Fibroblast of lung (primary cell): ENCODE results near the gene MYCBP. TPM values are rescaled to one million over a fixed set of nuclear protein-coding genes. Genes with fewer than 3 reads are reported as not detected.

Experiments
- DNase-seq, 2 donors: peaks; one replicate each; pipeline versions ENCODE4 v3.0.0 to v3.0.0-alpha.2; 2010; ENCODE audit warnings: low read depth in 2 of 2
- H2AFZ ChIP-seq: 2 replicates; pipeline ENCODE4 v1.5.1; 2012; ENCODE audit warnings: low read length, control low read depth, inconsistent platforms
- H3K27ac ChIP-seq: 2 replicates; pipeline ENCODE4 v1.5.1; 2011; ENCODE audit warnings: low read length, control low read depth; ENCODE audit not compliant: insufficient read depth
- H3K27me3 ChIP-seq: 2 replicates; pipeline ENCODE4 v1.5.1; 2011; ENCODE audit warnings: mild to moderate bottlenecking, low read length; ENCODE audit not compliant: control insufficient read depth, insufficient read depth
- H3K36me3 ChIP-seq: 2 replicates; pipeline ENCODE4 v1.5.1; 2011; ENCODE audit warnings: low read length; ENCODE audit not compliant: control insufficient read depth, insufficient read depth
- H3K4me1 ChIP-seq: 2 replicates; pipeline ENCODE4 v1.5.1; 2011; ENCODE audit warnings: low read length; ENCODE audit not compliant: control insufficient read depth, insufficient read depth; ENCODE audit errors: extremely low read depth
- H3K4me2 ChIP-seq: 2 replicates; pipeline ENCODE4 v1.5.1; 2011; ENCODE audit warnings: low read length, control low read depth; ENCODE audit not compliant: insufficient read depth; ENCODE audit errors: extremely low read depth
- H3K4me3 ChIP-seq, 4 experiments: fragments of 200-600 bp in 1 of 4; sonication (generic) in 1 of 4; replicated peaks in 1 of 4; 2 replicates each; pipeline ENCODE4 v1.5.1; 2011 to 2016; ENCODE audit warnings: low read length in 4 of 4, low read depth in 3 of 4, mild to moderate bottlenecking in 3 of 4, control low read depth in 2 of 4, inconsistent platforms in 1 of 4, mixed read lengths in 1 of 4; ENCODE audit not compliant: insufficient read depth in 1 of 4; ENCODE audit errors: control extremely low read depth in 1 of 4
- H3K79me2 ChIP-seq: 2 replicates; pipeline ENCODE4 v1.5.1; 2012; ENCODE audit warnings: mild to moderate bottlenecking, low read length, inconsistent platforms; ENCODE audit not compliant: control insufficient read depth, insufficient read depth
- H3K9ac ChIP-seq: 2 replicates; pipeline ENCODE4 v1.5.1; 2011; ENCODE audit warnings: mild to moderate bottlenecking, low read length, control low read depth; ENCODE audit not compliant: insufficient read depth
- H3K9me3 ChIP-seq: 2 replicates; pipeline ENCODE4 v1.5.1; 2012; ENCODE audit warnings: low read depth, low read length; ENCODE audit not compliant: control insufficient read depth, insufficient read depth
- H4K20me1 ChIP-seq: 2 replicates; pipeline ENCODE4 v1.5.1; 2011; ENCODE audit warnings: low read length; ENCODE audit not compliant: control insufficient read depth, insufficient read depth; ENCODE audit errors: extremely low read depth
- EZH2 ChIP-seq: IDR thresholded peaks from 2 replicates; pipeline ENCODE4 v1.5.1; 2012; ENCODE audit warnings: low read length, control low read depth, mild to moderate bottlenecking; ENCODE audit errors: missing control alignments
- polyA plus RNA-seq, 2 donors: library from polyadenylated mRNA; depleted of rRNA in 1 of 2; stranded (reverse) in 1 of 2; unstranded in 1 of 2; fragments of >200 nt; gene quantifications; 2 replicates each; pipeline ENCODE4 v1.2.1, GENCODE V29; 2011 to 2012; ENCODE audit warnings: missing spikeins in 1 of 2
- total RNA-seq: library from RNA; depleted of rRNA; stranded (reverse); fragments of >200 nt; gene quantifications from 2 replicates; pipeline ENCODE4 v1.2.1, GENCODE V29; 2014
- TF ChIP-seq, protein P1 (sequence below), 2 donors: IDR thresholded peaks in 1 of 2; conservative IDR thresholded peaks in 1 of 2; 1 replicate in 1 of 2; 2 replicates in 1 of 2; pipeline ENCODE4 v1.5.1; 2011 to 2012; ENCODE audit warnings: low read length in 2 of 2, control low read depth in 1 of 2, inconsistent platforms in 1 of 2, low read depth in 1 of 2, mild to moderate bottlenecking in 1 of 2

The MYCBP gene
- total and polyA plus RNA-seq, 2 donors (not counting 1 experiment from before 2014, with no cell fraction given) = 4.0 to 12.5 TPM

- TF ChIP-seq, protein P1, sequence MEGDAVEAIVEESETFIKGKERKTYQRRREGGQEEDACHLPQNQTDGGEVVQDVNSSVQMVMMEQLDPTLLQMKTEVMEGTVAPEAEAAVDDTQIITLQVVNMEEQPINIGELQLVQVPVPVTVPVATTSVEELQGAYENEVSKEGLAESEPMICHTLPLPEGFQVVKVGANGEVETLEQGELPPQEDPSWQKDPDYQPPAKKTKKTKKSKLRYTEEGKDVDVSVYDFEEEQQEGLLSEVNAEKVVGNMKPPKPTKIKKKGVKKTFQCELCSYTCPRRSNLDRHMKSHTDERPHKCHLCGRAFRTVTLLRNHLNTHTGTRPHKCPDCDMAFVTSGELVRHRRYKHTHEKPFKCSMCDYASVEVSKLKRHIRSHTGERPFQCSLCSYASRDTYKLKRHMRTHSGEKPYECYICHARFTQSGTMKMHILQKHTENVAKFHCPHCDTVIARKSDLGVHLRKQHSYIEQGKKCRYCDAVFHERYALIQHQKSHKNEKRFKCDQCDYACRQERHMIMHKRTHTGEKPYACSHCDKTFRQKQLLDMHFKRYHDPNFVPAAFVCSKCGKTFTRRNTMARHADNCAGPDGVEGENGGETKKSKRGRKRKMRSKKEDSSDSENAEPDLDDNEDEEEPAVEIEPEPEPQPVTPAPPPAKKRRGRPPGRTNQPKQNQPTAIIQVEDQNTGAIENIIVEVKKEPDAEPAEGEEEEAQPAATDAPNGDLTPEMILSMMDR (conservative IDR thresholded peaks at IDR 0.05 in 1 of 2, IDR thresholded peaks at IDR 0.05 in 1 of 2; ENCODE audit: low read depth in 1 of 2, low read length in 2 of 2) = no peak
- TF ChIP-seq EZH2 = no peak
- peaks cover 4% of the 10 kb centered on the region for H3K27me3 ChIP-seq
Observed at GRCh38 chr1:38832370-38832734, 40.8 kb downstream of the MYCBP start.

DNA sequence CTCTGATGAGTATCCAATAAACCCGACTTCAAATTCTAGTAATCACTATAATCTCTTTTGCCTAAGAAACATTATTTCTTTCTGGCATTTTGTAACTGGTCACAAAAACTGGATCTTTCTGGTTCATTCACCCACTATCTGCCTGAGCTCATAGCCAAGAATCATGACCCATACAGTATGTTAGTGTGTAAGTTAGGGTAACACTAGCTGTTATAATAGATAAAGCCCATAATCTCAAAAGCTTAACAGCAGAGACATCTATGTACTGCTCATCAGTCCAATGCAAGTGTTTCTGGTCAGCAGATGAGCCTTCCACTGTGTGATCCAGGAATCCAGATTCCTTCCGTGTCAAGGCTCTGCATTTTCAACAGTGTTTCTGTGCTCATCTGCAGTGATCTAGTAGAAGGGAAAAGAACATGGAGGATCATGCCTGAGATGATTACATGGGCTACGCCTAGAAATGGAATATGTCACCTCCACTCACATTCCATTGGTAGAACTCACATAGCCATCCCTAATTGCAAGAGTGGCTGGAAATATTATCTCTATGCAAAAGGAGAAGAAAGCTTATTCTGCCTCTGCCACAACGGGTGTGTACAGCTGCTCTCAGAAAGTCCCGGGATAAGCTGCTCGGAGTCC lies 41.3 kb downstream of the MYCBP start:
- no peak overlapping the region for H2AFZ ChIP-seq
- H3K9ac ChIP-seq = no peak overlapping the region
- TF ChIP-seq EZH2 = no peak
- TF ChIP-seq, protein P1 (conservative IDR thresholded peaks at IDR 0.05 in 1 of 2, IDR thresholded peaks at IDR 0.05 in 1 of 2; ENCODE audit: low read depth in 1 of 2, low read length in 2 of 2) = no peak
- no peak overlapping the region for H3K4me2 ChIP-seq
- no peaks in the 10 kb centered on the region for H3K79me2 ChIP-seq
- no peaks in the 10 kb centered on the region for H4K20me1 ChIP-seq
- peaks cover 4% of the 10 kb centered on the region for H3K27me3 ChIP-seq
- no peaks in the 10 kb centered on the region for H3K4me1 ChIP-seq
- no peak for DNase-seq
- no peaks in the 10 kb centered on the region for H3K36me3 ChIP-seq
- H3K4me3 ChIP-seq = no peak overlapping the region
- no peak overlapping the region for H3K27ac ChIP-seq
- H3K9me3 ChIP-seq = no peaks in the 10 kb centered on the region

More at GRCh38 chr1:38832370-38832734, 40.8 kb downstream of the MYCBP start:
- Histone ChIP-seq H3K27ac (no peak overlapping the region), H4K20me1 (no peaks in the 10 kb centered on the region), H3K79me2 (no peaks in the 10 kb centered on the region), H3K4me2 (no peak overlapping the region), H3K4me1 (no peaks in the 10 kb centered on the region), H3K4me3 (no peak overlapping the region), H2AFZ (no peak overlapping the region), H3K36me3 (no peaks in the 10 kb centered on the region), H3K9me3 (no peaks in the 10 kb centered on the region), H3K9ac (no peak overlapping the region)
- DNase-seq = no peak

DNA sequence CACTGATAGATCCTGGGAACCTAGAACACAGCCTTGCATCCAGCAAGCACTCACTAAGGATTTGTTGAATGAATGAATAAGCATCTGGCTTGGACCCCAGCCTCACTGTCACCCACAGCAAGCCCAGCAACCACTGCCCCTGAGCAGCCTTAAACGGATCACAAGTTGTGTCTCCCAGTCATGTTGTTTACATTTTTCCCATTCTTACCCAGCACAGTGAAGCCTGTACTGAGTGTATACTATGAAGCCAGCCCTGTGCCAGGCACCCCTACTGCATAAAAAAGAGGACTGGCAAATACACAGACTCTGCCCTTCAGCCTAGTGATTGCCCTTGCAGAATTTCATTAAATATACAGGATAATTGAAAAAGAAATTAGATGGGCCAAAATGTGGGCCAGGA lies 43.8 kb downstream of the MYCBP start:
- Histone ChIP-seq H3K9ac (no peak overlapping the region), H3K79me2 (no peaks in the 10 kb centered on the region), H3K4me3 (no peak overlapping the region), H3K27me3 (peaks cover 6% of the 10 kb centered on the region), H3K36me3 (no peaks in the 10 kb centered on the region), H3K9me3 (no peaks in the 10 kb centered on the region), H3K4me1 (no peaks in the 10 kb centered on the region), H3K27ac (no peak overlapping the region), H3K4me2 (no peak overlapping the region), H2AFZ (no peak overlapping the region), H4K20me1 (no peaks in the 10 kb centered on the region)
- DNase-seq = no peak
- TF ChIP-seq, protein P1 (conservative IDR thresholded peaks at IDR 0.05 in 1 of 2, IDR thresholded peaks at IDR 0.05 in 1 of 2; ENCODE audit: low read depth in 1 of 2, low read length in 2 of 2) = no peak
- TF ChIP-seq EZH2 = no peak
